GM12878 (cell line): ENCODE data around the gene HCFC1. TPM values are rescaled to one million over a fixed set of nuclear protein-coding genes. Genes with fewer than 3 reads are reported as not detected.
A peak's percentile ranks its signal among the peaks of the same experiment; 100 is the strongest.

Source experiments
- ATAC-seq: fragments of 200-7000 bp; cut with Tn5 transposase; 3 replicates; pipeline ENCODE4 v1.9.1; 2020; ENCODE audit warnings: mild to moderate bottlenecking, moderate library complexity
- BruUV-seq: library from RNA; stranded (reverse); fragments of 400-500 nt; replicated peaks from 2 replicates; lab custom pipeline; 2021; lab: Mats Ljungman, UMichigan
- CTCF ChIA-PET: fragments of 300-600 bp; sonication (Branson Sonifier 250); formaldehyde crosslinking; extraction: SDS; loops from one replicate; lab custom pipeline; 2021; ENCODE audit warnings: inconsistent platforms; lab: Yijun Ruan, JAX
- POLR2A ChIA-PET: fragments of 350-600 bp; formaldehyde crosslinking; extraction: SDS; loops from one replicate; lab custom pipeline; 2021; ENCODE audit warnings: inconsistent platforms; lab: Charles Lee
- RAD21 ChIA-PET: fragments of 300-600 bp; sonication (Branson Sonifier 250); formaldehyde crosslinking; loops from one replicate; lab custom pipeline; 2023; ENCODE audit warnings: antibody characterized with exemption; ENCODE audit not compliant: unreplicated experiment; lab: Charles Lee
- SMC1A ChIA-PET: fragments of 300-600 bp; sonication (Branson Sonifier 250); formaldehyde crosslinking; loops from one replicate; lab custom pipeline; 2023; ENCODE audit not compliant: unreplicated experiment, uncharacterized antibody; lab: Charles Lee
- DNase-seq: peaks from one replicate; pipeline ENCODE4 v3.0.0-alpha.2; 2011; ENCODE audit warnings: low read depth, low spot score
- FAIRE-seq: peaks from 3 replicates; lab custom pipeline; 2011; peaks lifted over from hg19 to GRCh38; lab: Jason Lieb, UNC
- H2AFZ ChIP-seq: 2 replicates; pipeline ENCODE4 v1.6.0; 2011; ENCODE audit warnings: low read depth, low read length, control low read depth; ENCODE audit not compliant: control insufficient read depth
- H3K27ac ChIP-seq: 2 replicates; pipeline ENCODE4 v1.5.1; 2011; ENCODE audit warnings: control low read depth; ENCODE audit not compliant: control insufficient read depth, insufficient read depth
- H3K27me3 ChIP-seq, 2 experiments: replicated peaks in 1 of 2; 2 replicates each; pipeline versions ENCODE4 v1.6.0 to v1.6.1; 2011; ENCODE audit warnings: low read length in 1 of 2; ENCODE audit not compliant: control insufficient read depth in 2 of 2, insufficient read depth in 2 of 2
- H3K36me3 ChIP-seq, 2 experiments: 2 replicates each; pipeline ENCODE4 v1.5.1; 2011; ENCODE audit warnings: low read length in 1 of 2; ENCODE audit not compliant: control insufficient read depth in 2 of 2, insufficient read depth in 2 of 2
- H3K4me1 ChIP-seq: 2 replicates; pipeline ENCODE4 v1.6.1; 2011; ENCODE audit warnings: mild to moderate bottlenecking, low read length, moderate library complexity, mixed read lengths; ENCODE audit not compliant: control insufficient read depth, insufficient read depth
- H3K4me2 ChIP-seq: 2 replicates; pipeline ENCODE4 v1.6.0; 2011; ENCODE audit warnings: control low read depth; ENCODE audit not compliant: control insufficient read depth, insufficient read depth
- H3K4me3 ChIP-seq: fragments of 200-600 bp; sonication (generic); 2 replicates; pipeline ENCODE4 v1.5.1; 2016
- H3K79me2 ChIP-seq: 2 replicates; pipeline ENCODE4 v1.6.0; 2011; ENCODE audit warnings: low read length; ENCODE audit not compliant: control insufficient read depth, insufficient read depth
- H3K9ac ChIP-seq: 2 replicates; pipeline ENCODE4 v1.8.0; 2011; ENCODE audit warnings: low read length, control low read depth, mixed read lengths; ENCODE audit not compliant: control insufficient read depth, insufficient read depth
- H3K9me3 ChIP-seq: replicated peaks from 3 replicates; pipeline ENCODE4 v1.5.1; 2011; ENCODE audit warnings: mild to moderate bottlenecking, low read length; ENCODE audit not compliant: control insufficient read depth, insufficient read depth
- H4K20me1 ChIP-seq: 2 replicates; pipeline ENCODE4 v1.6.0; 2011; ENCODE audit not compliant: control insufficient read depth, insufficient read depth
- ASH2L ChIP-seq: fragments of 300-600, 200-600 bp; sonication (generic); IDR thresholded peaks from 2 replicates; pipeline ENCODE4 v1.6.1; 2017; ENCODE audit warnings: low read depth, mild to moderate bottlenecking, borderline replicate concordance
- BCL11A ChIP-seq: IDR thresholded peaks from 2 replicates; pipeline ENCODE4 v1.6.1; 2011; ENCODE audit warnings: low read depth, low read length
- BHLHE40 ChIP-seq, 2 experiments: fragments of 450-650 bp in 1 of 2; IDR thresholded peaks; 2 replicates each; pipeline ENCODE4 v1.6.1; 2011 to 2017; ENCODE audit warnings: low read depth in 2 of 2, borderline replicate concordance in 1 of 2, improper control_type of control experiment in 1 of 2, low read length in 1 of 2, mild to moderate bottlenecking in 1 of 2
- CBX3 ChIP-seq: fragments of 200-600 bp; sonication (generic); IDR thresholded peaks from 2 replicates; pipeline ENCODE4 v1.6.1; 2016; ENCODE audit warnings: low read depth, borderline replicate concordance
- CBX5 ChIP-seq: sonication (generic); IDR thresholded peaks from 2 replicates; pipeline ENCODE4 v1.6.1; 2016; ENCODE audit warnings: low read depth, moderate library complexity, mild to moderate bottlenecking, inconsistent platforms
- CHD4 ChIP-seq: fragments of 200-600 bp; sonication (generic); IDR thresholded peaks from 2 replicates; pipeline ENCODE4 v1.6.1; 2016; ENCODE audit warnings: mild to moderate bottlenecking
- DPF2 ChIP-seq: fragments of 450-650 bp; IDR thresholded peaks from 2 replicates; pipeline ENCODE4 v1.6.1; 2017; ENCODE audit warnings: mild to moderate bottlenecking
- HDGF ChIP-seq: fragments of 450-650 bp; IDR thresholded peaks from 2 replicates; pipeline ENCODE4 v1.6.1; 2016; ENCODE audit warnings: antibody characterized with exemption
- IKZF1 ChIP-seq: fragments of 450-650 bp; conservative IDR thresholded peaks from 2 replicates; pipeline ENCODE4 v1.6.1; 2017; ENCODE audit warnings: antibody characterized with exemption, mild to moderate bottlenecking
- KAT2A ChIP-seq: conservative IDR thresholded peaks from 2 replicates; pipeline ENCODE4 v1.6.1; 2011; ENCODE audit warnings: low read depth, low read length; ENCODE audit not compliant: control insufficient read depth
- MTA3 ChIP-seq: IDR thresholded peaks from 2 replicates; pipeline ENCODE4 v1.6.1; 2012; ENCODE audit warnings: low read length, inconsistent platforms, borderline replicate concordance
- MYB ChIP-seq: fragments of 150-350 bp; IDR thresholded peaks from 2 replicates; pipeline ENCODE4 v1.6.1; 2014; ENCODE audit warnings: mild to moderate bottlenecking, low read depth, low read length, borderline replicate concordance
- NBN ChIP-seq: fragments of 450-650 bp; IDR thresholded peaks from 2 replicates; pipeline ENCODE4 v1.6.1; 2016
- NR2F1 ChIP-seq: fragments of 450-650 bp; conservative IDR thresholded peaks from 2 replicates; pipeline ENCODE4 v1.6.1; 2017; ENCODE audit warnings: mild to moderate bottlenecking
- RFX5 ChIP-seq: IDR thresholded peaks from 2 replicates; pipeline ENCODE4 v1.6.1; 2011; ENCODE audit warnings: low read depth, low read length, improper control_type of control experiment
- RUNX3 ChIP-seq: IDR thresholded peaks from 2 replicates; pipeline ENCODE4 v1.6.1; 2012; ENCODE audit warnings: low read length, inconsistent platforms
- SIX5 ChIP-seq: IDR thresholded peaks from 2 replicates; pipeline ENCODE4 v1.6.1; 2011; ENCODE audit warnings: mild to moderate bottlenecking, low read depth, low read length, moderate library complexity; ENCODE audit not compliant: severe bottlenecking
- STAT1 ChIP-seq: fragments of 450-650 bp; conservative IDR thresholded peaks from 2 replicates; pipeline ENCODE4 v1.6.1; 2014; ENCODE audit warnings: antibody characterized with exemption, mild to moderate bottlenecking
- TBL1XR1 ChIP-seq: IDR thresholded peaks from 2 replicates; pipeline ENCODE4 v1.6.1; 2012; ENCODE audit warnings: low read depth, low read length, improper control_type of control experiment
- ZNF622 ChIP-seq: fragments of 450-650 bp; IDR thresholded peaks from 2 replicates; pipeline ENCODE4 v1.6.1; 2017; ENCODE audit warnings: mild to moderate bottlenecking, inconsistent platforms
- ZZZ3 ChIP-seq: IDR thresholded peaks from 2 replicates; pipeline ENCODE4 v1.6.1; 2011; ENCODE audit warnings: low read depth; ENCODE audit not compliant: control insufficient read depth, insufficient read length
- WGBS: methylation state at CpG from one replicate; pipeline ENCODE4 v1.1.6; 2016; ENCODE audit warnings: low lambda C conversion rate; ENCODE audit not compliant: insufficient replicate concordance, insufficient coverage; ENCODE audit errors: missing lambda C conversion rate; 5-methylcytosine and 5-hydroxymethylcytosine counted together
- in situ Hi-C: fragments of 300-500 bp; cut with MboI; formaldehyde crosslinking; loops from 9 replicates; pipeline ENCODE4 v1.14.3; 2018; ENCODE audit warnings: mixed read lengths
- intact Hi-C: fragments of 100-400 bp; cut with micrococcal nuclease; formaldehyde crosslinking; loops from one replicate; pipeline ENCODE4 v1.14.2; 2022; ENCODE audit not compliant: unreplicated experiment
- polyA plus RNA-seq, 11 experiments: library from polyadenylated mRNA; depleted of rRNA in 4 of 11; unstranded in 6 of 11; stranded (reverse) in 5 of 11; fragments of >200 nt; fragmentation: Nextera tagmentation in 4 of 11; fragmentation: Illumina TruSeq in 1 of 11; extraction: Ambion mirVana in 4 of 11; extraction: Trizol in 1 of 11; gene quantifications; 1 replicate in 1 of 11; 2 replicates in 10 of 11; pipeline versions ENCODE4 v1.2.1 to v1.2.3, GENCODE V29; 2011 to 2016; ENCODE audit warnings: inconsistent platforms in 2 of 11, missing spikeins in 2 of 11, low read depth in 1 of 11
- total RNA-seq, 4 experiments: library from RNA; depleted of rRNA in 3 of 4; stranded (reverse); fragments of >200 nt in 3 of 4; fragmentation: Illumina TruSeq in 1 of 4; extraction: Trizol in 1 of 4; gene quantifications; 2 replicates each; pipeline versions ENCODE4 v1.2.1 to v1.2.3, GENCODE V29; 2013 to 2021
- TF ChIP-seq, protein P1 (sequence below): IDR thresholded peaks from 2 replicates; pipeline ENCODE4 v1.6.1; 2012; ENCODE audit warnings: mild to moderate bottlenecking, low read depth, low read length

The HCFC1 gene
- total and polyA plus RNA-seq, 10 of the 15 experiments (the other 5 are each of a cell fraction or from before 2014, with no cell fraction given) = 3.9 to 92.7 (median 23.5) TPM

- FAIRE-seq (peak; percentile 88), DNase-seq (peak; percentile 55), ATAC-seq (peak; percentile 64)
- in situ Hi-C loops = loop anchor here (10.0 kb wide), 1 partner anchor 58 kb away; no protein-coding TSS in a partner anchor
- under 1% methylated on average over 29 of the region's 31 CpGs for WGBS
- Histone ChIP-seq H3K27ac (peak overlapping the region; percentile 98), H3K36me3 (peaks cover 0 to 2% of the 10 kb centered on the region in 2 experiments; a peak in 3 of 4 replicates), H3K9me3 (no peaks in the 10 kb centered on the region; the same call in 2 of the 3 replicates), H4K20me1 (no peaks in the 10 kb centered on the region), H3K4me2 (peak overlapping the region; percentile 93), H3K9ac (peak overlapping the region; percentile 97), H2AFZ (no peak overlapping the region; the same call in 1 of the 2 replicates), H3K4me1 (peaks cover 9% of the 10 kb centered on the region; the same call in 1 of the 2 replicates), H3K27me3 (no peaks in the 10 kb centered on the region), H3K4me3 (peak overlapping the region; percentile 74), H3K79me2 (peaks cover 39% of the 10 kb centered on the region)
- intact Hi-C loops = loop anchor here (2.0 to 5.0 kb wide), 4 partner anchors 44 to 445 kb away; partner anchors contain the start of genes ABCD1, BCAP31, FLNA and HCFC1
- ChIA-PET SMC1A (interaction anchor here (0.7 to 5.5 kb wide), 4 partner anchors 21 to 133 kb away, joined by 3 to 61 read pairs (median 4); partner anchors contain the start of genes IDH3G and SSR4), POLR2A (interaction anchor here (0.8 to 5.8 kb wide), 12 partner anchors 8 to 200 kb away, joined by 3 to 68 read pairs (median 4); partner anchors contain the start of genes HCFC1, NAA10, RENBP and TMEM187), RAD21 (interaction anchor here (1.1 to 6.2 kb wide), 4 partner anchors 8 to 81 kb away, joined by 3 to 48 read pairs (median 10); partner anchors contain the start of genes HCFC1 and NAA10), CTCF (interaction anchor here (0.6 to 8.7 kb wide), 7 partner anchors 21 to 137 kb away, joined by 3 to 172 read pairs (median 3); partner anchors contain the start of gene RENBP)
- no TSS peak for BruUV-seq
- TF ChIP-seq IKZF1 (peak; percentile 69; the same call in 1 of the 2 replicates), RUNX3 (peak; percentile 85), NBN (0 out of 2 replicates have a peak, but pooled peaks have one; percentile 56), BHLHE40 (IDR thresholded peaks at IDR 0.05; ENCODE audit: borderline replicate concordance in 1 of 2, low read depth in 2 of 2, low read length in 1 of 2) (peak in 1 of 2 experiments; percentile 39; a peak in 2 of 4 replicates), CBX5 (no peak), BCL11A (peak; percentile 28; the same call in 1 of the 2 replicates), NR2F1 (peak; percentile 89), KAT2A (no peak), RFX5 (no peak), ZNF622 (no peak), DPF2 (peak; percentile 52), STAT1 (no peak), ZZZ3 (no peak), MYB (no peak), SIX5 (no peak), ASH2L (no peak), MTA3 (peak; percentile 60; the same call in 1 of the 2 replicates), TBL1XR1 (peak; percentile 59; the same call in 1 of the 2 replicates), CHD4 (no peak), CBX3 (no peak), HDGF (0 out of 2 replicates have a peak, but pooled peaks have one; percentile 43)
- TF ChIP-seq, protein P1, sequence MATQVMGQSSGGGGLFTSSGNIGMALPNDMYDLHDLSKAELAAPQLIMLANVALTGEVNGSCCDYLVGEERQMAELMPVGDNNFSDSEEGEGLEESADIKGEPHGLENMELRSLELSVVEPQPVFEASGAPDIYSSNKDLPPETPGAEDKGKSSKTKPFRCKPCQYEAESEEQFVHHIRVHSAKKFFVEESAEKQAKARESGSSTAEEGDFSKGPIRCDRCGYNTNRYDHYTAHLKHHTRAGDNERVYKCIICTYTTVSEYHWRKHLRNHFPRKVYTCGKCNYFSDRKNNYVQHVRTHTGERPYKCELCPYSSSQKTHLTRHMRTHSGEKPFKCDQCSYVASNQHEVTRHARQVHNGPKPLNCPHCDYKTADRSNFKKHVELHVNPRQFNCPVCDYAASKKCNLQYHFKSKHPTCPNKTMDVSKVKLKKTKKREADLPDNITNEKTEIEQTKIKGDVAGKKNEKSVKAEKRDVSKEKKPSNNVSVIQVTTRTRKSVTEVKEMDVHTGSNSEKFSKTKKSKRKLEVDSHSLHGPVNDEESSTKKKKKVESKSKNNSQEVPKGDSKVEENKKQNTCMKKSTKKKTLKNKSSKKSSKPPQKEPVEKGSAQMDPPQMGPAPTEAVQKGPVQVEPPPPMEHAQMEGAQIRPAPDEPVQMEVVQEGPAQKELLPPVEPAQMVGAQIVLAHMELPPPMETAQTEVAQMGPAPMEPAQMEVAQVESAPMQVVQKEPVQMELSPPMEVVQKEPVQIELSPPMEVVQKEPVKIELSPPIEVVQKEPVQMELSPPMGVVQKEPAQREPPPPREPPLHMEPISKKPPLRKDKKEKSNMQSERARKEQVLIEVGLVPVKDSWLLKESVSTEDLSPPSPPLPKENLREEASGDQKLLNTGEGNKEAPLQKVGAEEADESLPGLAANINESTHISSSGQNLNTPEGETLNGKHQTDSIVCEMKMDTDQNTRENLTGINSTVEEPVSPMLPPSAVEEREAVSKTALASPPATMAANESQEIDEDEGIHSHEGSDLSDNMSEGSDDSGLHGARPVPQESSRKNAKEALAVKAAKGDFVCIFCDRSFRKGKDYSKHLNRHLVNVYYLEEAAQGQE = no peak
Measured at GRCh38 chrX:153926858-153927671, 44.6 kb downstream of the HCFC1 start.
